HepG2 (cell line): ENCODE measurements around the gene ITPRIP. TPM values are rescaled to one million over a fixed set of nuclear protein-coding genes. Genes with fewer than 3 reads are reported as not detected.

Source experiments
- CHD2 ChIP-seq: IDR thresholded peaks from 2 replicates; pipeline ENCODE4 v1.6.1; 2011; ENCODE audit warnings: low read depth, low read length, improper control_type of control experiment
- DMAP1 ChIP-seq: IDR thresholded peaks from 2 replicates; pipeline ENCODE4 v1.6.1; 2016
- ETV5 ChIP-seq: IDR thresholded peaks from 2 replicates; pipeline ENCODE4 v1.6.1; 2018; ENCODE audit warnings: missing biosample characterization, missing genetic modification reagents, inconsistent platforms, borderline replicate concordance
- FOSL2 ChIP-seq: sonication (generic); formaldehyde crosslinking; IDR thresholded peaks from 2 replicates; pipeline ENCODE4 v1.4.0; 2020; ENCODE audit warnings: missing genetic modification reagents
- FOXP1 ChIP-seq, 2 experiments: fragments of 450-650 bp in 1 of 2; IDR thresholded peaks; 2 replicates each; pipeline ENCODE4 v1.6.1; 2017 to 2018; ENCODE audit warnings: antibody characterized with exemption in 1 of 2
- GPN1 ChIP-seq: sonication (generic); formaldehyde crosslinking; IDR thresholded peaks from 2 replicates; pipeline ENCODE4 v1.5.1; 2020; ENCODE audit warnings: missing genetic modification reagents, borderline replicate concordance
- IRF2 ChIP-seq: IDR thresholded peaks from 2 replicates; pipeline ENCODE4 v1.6.1; 2018; ENCODE audit warnings: missing genetic modification reagents, missing compliant biosample characterization
- KAT8 ChIP-seq: IDR thresholded peaks from 2 replicates; pipeline ENCODE4 v1.6.1; 2016; ENCODE audit warnings: missing genetic modification reagents, missing compliant biosample characterization
- MAFK ChIP-seq, 2 experiments: IDR thresholded peaks in 1 of 2; conservative IDR thresholded peaks in 1 of 2; 2 replicates each; pipeline ENCODE4 v1.6.1; 2011; ENCODE audit warnings: improper control_type of control experiment in 2 of 2, low read length in 2 of 2
- MED1 ChIP-seq: sonication (generic); formaldehyde crosslinking; IDR thresholded peaks from 2 replicates; pipeline ENCODE4 v1.4.0; 2020; ENCODE audit warnings: missing genetic modification reagents
- NR2F1 ChIP-seq, 2 experiments: fragments of 450-650 bp in 1 of 2; formaldehyde crosslinking in 1 of 2; IDR thresholded peaks; 2 replicates each; pipeline versions ENCODE4 v1.5.0 to v1.6.1; 2016 to 2020; ENCODE audit warnings: mild to moderate bottlenecking in 1 of 2, missing compliant biosample characterization in 1 of 2, missing genetic modification reagents in 1 of 2, moderate library complexity in 1 of 2
- POLR2AphosphoS5 ChIP-seq: IDR thresholded peaks from 2 replicates; pipeline ENCODE4 v1.6.1; 2012; ENCODE audit warnings: low read depth, low read length
- PPARG ChIP-seq: conservative IDR thresholded peaks from 2 replicates; pipeline ENCODE4 v1.6.1; 2016; ENCODE audit warnings: missing biosample characterization, missing genetic modification reagents
- SAFB2 ChIP-seq: sonication (generic); formaldehyde crosslinking; IDR thresholded peaks from 2 replicates; pipeline ENCODE4 v1.5.1; 2020; ENCODE audit warnings: missing genetic modification reagents, low read depth, mild to moderate bottlenecking, borderline replicate concordance
- SALL1 ChIP-seq: sonication (generic); formaldehyde crosslinking; IDR thresholded peaks from 2 replicates; pipeline ENCODE4 v1.8.0; 2022; ENCODE audit warnings: mild to moderate bottlenecking, missing genetic modification reagents
- ZNF260 ChIP-seq: sonication (generic); formaldehyde crosslinking; IDR thresholded peaks from 2 replicates; pipeline ENCODE4 v1.4.0; 2020; ENCODE audit warnings: missing genetic modification reagents, low read depth, mild to moderate bottlenecking, borderline replicate concordance
- ZNF644 ChIP-seq: IDR thresholded peaks from 2 replicates; pipeline ENCODE4 v1.6.1; 2016; ENCODE audit warnings: low read depth
- polyA plus RNA-seq, 8 experiments: library from polyadenylated mRNA; depleted of rRNA in 3 of 8; stranded (reverse) in 7 of 8; unstranded in 1 of 8; fragments of >200 nt; fragmentation: Illumina TruSeq in 4 of 8; extraction: Trizol in 4 of 8; gene quantifications; 2 replicates each; pipeline versions ENCODE4 v1.2.1 to v1.2.3, GENCODE V29; 2011 to 2016; ENCODE audit warnings: low read depth in 4 of 8, missing spikeins in 1 of 8, mixed read lengths in 1 of 8; ENCODE audit not compliant: insufficient read depth in 1 of 8
- total RNA-seq, 5 experiments: library from RNA; depleted of rRNA; stranded (reverse); fragments of >200 nt; fragmentation: Illumina TruSeq; extraction: Trizol; gene quantifications; 2 replicates each; pipeline ENCODE4 v1.2.3, GENCODE V29; 2016; ENCODE audit warnings: low read depth in 1 of 5
- TF ChIP-seq, protein P1 (sequence below): sonication (generic); formaldehyde crosslinking; IDR thresholded peaks from 2 replicates; pipeline ENCODE4 v1.9.0; 2021; ENCODE audit warnings: missing genetic modification reagents, borderline replicate concordance
- TF ChIP-seq, protein P2 (sequence below): IDR thresholded peaks from 2 replicates; pipeline ENCODE4 v1.4.0; 2020; ENCODE audit warnings: mild to moderate bottlenecking, missing genetic modification reagents
- TF ChIP-seq, protein P3 (sequence below): IDR thresholded peaks from 2 replicates; pipeline ENCODE4 v1.6.1; 2012; ENCODE audit warnings: inconsistent platforms
- TF ChIP-seq, protein P4 (sequence below): sonication (generic); formaldehyde crosslinking; IDR thresholded peaks from 2 replicates; pipeline ENCODE4 v1.5.0; 2020; ENCODE audit warnings: mild to moderate bottlenecking, missing genetic modification reagents

The ITPRIP gene
- total and polyA plus RNA-seq, 2 of the 13 experiments (the other 11 are each of a cell fraction or from before 2014, with no cell fraction given): 1.00 to 2.8 TPM

DNA sequence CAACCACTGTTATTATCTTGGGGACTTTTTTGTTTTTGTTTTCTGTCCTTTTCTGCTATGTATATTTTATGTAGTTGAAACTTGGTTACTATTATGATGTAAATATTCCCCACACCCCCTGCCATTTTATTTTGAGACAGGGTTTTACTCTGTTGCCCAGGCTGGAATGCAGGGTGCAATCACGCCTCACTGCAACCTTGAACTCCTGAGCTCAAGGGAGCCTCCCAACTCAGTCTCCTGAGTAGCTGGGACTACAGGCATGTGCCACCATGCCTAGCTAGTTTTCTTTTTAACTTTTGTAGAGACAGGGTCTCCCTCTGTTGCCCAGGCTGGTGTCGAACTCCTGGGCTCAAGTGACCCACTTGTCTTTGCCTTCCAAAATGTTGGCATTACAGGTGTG lies 51.3 kb downstream of the ITPRIP start (continued):
- TF ChIP-seq SALL1 (CRISPR knock-in tag) (peak; percentile 90), FOSL2 (CRISPR knock-in tag) (peak; percentile 29; the same call in 1 of the 2 replicates), ZNF644 (CRISPR knock-in tag) (0 out of 2 replicates have a peak, but pooled peaks have one; percentile 53), GPN1 (CRISPR knock-in tag) (no peak), IRF2 (CRISPR knock-in tag) (peak; percentile 14; the same call in 1 of the 2 replicates), PPARG (CRISPR knock-in tag) (0 out of 2 replicates have a peak, but pooled peaks have one; percentile 32), POLR2AphosphoS5 (no peak), MED1 (peak; percentile 70), MAFK (conservative IDR thresholded peaks at IDR 0.05 in 1 of 2, IDR thresholded peaks at IDR 0.05 in 1 of 2; ENCODE audit: low read length in 2 of 2) (no peak), KAT8 (CRISPR knock-in tag) (peak; percentile 23; the same call in 1 of the 2 replicates), CHD2 (no peak), FOXP1 (IDR thresholded peaks at IDR 0.05) (no peak), FOXP1 (CRISPR knock-in tag; IDR thresholded peaks at IDR 0.05) (peak; percentile 21; the same call in 1 of the 2 replicates), ZNF260 (CRISPR knock-in tag) (no peak), NR2F1 (CRISPR knock-in tag; IDR thresholded peaks at IDR 0.05) (0 out of 4 replicates have a peak, but pooled peaks of 1 of the 2 experiments have one; percentile 19), DMAP1 (CRISPR knock-in tag) (0 out of 2 replicates have a peak, but pooled peaks have one; percentile 30), SAFB2 (CRISPR knock-in tag) (no peak), ETV5 (CRISPR knock-in tag) (0 out of 2 replicates have a peak, but pooled peaks have one; percentile 12)
- TF ChIP-seq, protein P1, sequence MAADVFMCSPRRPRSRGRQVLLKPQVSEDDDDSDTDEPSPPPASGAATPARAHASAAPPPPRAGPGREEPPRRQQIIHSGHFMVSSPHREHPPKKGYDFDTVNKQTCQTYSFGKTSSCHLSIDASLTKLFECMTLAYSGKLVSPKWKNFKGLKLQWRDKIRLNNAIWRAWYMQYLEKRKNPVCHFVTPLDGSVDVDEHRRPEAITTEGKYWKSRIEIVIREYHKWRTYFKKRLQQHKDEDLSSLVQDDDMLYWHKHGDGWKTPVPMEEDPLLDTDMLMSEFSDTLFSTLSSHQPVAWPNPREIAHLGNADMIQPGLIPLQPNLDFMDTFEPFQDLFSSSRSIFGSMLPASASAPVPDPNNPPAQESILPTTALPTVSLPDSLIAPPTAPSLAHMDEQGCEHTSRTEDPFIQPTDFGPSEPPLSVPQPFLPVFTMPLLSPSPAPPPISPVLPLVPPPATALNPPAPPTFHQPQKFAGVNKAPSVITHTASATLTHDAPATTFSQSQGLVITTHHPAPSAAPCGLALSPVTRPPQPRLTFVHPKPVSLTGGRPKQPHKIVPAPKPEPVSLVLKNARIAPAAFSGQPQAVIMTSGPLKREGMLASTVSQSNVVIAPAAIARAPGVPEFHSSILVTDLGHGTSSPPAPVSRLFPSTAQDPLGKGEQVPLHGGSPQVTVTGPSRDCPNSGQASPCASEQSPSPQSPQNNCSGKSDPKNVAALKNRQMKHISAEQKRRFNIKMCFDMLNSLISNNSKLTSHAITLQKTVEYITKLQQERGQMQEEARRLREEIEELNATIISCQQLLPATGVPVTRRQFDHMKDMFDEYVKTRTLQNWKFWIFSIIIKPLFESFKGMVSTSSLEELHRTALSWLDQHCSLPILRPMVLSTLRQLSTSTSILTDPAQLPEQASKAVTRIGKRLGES (CRISPR knock-in tag): no peak
- TF ChIP-seq, protein P2, sequence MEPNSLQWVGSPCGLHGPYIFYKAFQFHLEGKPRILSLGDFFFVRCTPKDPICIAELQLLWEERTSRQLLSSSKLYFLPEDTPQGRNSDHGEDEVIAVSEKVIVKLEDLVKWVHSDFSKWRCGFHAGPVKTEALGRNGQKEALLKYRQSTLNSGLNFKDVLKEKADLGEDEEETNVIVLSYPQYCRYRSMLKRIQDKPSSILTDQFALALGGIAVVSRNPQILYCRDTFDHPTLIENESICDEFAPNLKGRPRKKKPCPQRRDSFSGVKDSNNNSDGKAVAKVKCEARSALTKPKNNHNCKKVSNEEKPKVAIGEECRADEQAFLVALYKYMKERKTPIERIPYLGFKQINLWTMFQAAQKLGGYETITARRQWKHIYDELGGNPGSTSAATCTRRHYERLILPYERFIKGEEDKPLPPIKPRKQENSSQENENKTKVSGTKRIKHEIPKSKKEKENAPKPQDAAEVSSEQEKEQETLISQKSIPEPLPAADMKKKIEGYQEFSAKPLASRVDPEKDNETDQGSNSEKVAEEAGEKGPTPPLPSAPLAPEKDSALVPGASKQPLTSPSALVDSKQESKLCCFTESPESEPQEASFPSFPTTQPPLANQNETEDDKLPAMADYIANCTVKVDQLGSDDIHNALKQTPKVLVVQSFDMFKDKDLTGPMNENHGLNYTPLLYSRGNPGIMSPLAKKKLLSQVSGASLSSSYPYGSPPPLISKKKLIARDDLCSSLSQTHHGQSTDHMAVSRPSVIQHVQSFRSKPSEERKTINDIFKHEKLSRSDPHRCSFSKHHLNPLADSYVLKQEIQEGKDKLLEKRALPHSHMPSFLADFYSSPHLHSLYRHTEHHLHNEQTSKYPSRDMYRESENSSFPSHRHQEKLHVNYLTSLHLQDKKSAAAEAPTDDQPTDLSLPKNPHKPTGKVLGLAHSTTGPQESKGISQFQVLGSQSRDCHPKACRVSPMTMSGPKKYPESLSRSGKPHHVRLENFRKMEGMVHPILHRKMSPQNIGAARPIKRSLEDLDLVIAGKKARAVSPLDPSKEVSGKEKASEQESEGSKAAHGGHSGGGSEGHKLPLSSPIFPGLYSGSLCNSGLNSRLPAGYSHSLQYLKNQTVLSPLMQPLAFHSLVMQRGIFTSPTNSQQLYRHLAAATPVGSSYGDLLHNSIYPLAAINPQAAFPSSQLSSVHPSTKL (CRISPR knock-in tag): peak; percentile 85
- TF ChIP-seq, protein P3, sequence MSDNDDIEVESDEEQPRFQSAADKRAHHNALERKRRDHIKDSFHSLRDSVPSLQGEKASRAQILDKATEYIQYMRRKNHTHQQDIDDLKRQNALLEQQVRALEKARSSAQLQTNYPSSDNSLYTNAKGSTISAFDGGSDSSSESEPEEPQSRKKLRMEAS: 0 out of 2 replicates have a peak, but pooled peaks have one; percentile 24
- TF ChIP-seq, protein P4, sequence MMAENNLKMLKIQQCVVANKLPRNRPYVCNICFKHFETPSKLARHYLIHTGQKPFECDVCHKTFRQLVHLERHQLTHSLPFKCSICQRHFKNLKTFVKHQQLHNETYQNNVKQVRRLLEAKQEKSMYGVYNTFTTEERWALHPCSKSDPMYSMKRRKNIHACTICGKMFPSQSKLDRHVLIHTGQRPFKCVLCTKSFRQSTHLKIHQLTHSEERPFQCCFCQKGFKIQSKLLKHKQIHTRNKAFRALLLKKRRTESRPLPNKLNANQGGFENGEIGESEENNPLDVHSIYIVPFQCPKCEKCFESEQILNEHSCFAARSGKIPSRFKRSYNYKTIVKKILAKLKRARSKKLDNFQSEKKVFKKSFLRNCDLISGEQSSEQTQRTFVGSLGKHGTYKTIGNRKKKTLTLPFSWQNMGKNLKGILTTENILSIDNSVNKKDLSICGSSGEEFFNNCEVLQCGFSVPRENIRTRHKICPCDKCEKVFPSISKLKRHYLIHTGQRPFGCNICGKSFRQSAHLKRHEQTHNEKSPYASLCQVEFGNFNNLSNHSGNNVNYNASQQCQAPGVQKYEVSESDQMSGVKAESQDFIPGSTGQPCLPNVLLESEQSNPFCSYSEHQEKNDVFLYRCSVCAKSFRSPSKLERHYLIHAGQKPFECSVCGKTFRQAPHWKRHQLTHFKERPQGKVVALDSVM (CRISPR knock-in tag): peak; percentile 62; the same call in 1 of the 2 replicates
